NCI-H774 (cell line): ENCODE results near the gene RAD51C.
"Not testable (repeated sequence)": the region's sequence is repeated elsewhere in the genome, so short reads cannot be mapped to it uniquely, and the experiment has no call there.

ENCODE experiments used
- DNase-seq: peaks from one replicate; lab custom pipeline; 2025; lab: John Stamatoyannopoulos, UW

RAD51C gene

DNA sequence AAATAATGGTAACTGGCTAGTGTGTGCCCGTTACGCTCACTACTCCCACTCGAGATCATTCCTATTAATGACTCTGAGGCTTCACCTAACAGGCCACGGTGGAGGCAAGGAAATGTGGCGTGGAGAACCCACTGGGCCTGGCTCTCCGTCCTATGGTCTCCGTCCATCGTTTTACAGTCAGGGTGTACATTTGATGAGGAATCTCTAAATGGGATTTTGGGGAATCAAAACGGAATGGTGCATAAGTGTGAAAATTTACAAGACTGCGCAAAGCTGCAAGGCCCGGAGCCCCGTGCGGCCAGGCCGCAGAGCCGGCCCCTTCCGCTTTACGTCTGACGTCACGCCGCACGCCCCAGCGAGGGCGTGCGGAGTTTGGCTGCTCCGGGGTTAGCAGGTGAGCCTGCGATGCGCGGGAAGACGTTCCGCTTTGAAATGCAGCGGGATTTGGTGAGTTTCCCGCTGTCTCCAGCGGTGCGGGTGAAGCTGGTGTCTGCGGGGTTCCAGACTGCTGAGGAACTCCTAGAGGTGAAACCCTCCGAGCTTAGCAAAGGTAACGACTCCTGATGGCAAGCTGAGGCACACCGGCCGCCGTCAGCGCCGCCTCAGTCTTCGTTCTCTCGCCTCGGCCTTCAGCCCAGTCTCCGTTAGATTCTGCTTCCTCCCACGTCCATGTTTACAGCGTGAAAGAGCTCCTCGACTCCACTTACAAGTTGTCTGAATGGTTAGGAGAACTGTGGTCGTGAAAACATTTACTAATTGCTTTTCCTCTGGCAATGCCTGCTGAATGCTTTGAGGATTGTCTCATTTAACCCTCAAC lies at the start of gene RAD51C:
RAD51C (plus strand) TSS at position 364 of the 817 bp plus-strand sequence; CDS start at position 406, 42 bp downstream.
- peak; percentile 95 for DNase-seq

- no peak for DNase-seq
Observed at GRCh38 chr17:58643147-58643546, 49.3 kb upstream of the RAD51C start.

GRCh38 chr17:58648236-58648635 lies 44.2 kb upstream of the RAD51C start:
- no peak for DNase-seq

DNA sequence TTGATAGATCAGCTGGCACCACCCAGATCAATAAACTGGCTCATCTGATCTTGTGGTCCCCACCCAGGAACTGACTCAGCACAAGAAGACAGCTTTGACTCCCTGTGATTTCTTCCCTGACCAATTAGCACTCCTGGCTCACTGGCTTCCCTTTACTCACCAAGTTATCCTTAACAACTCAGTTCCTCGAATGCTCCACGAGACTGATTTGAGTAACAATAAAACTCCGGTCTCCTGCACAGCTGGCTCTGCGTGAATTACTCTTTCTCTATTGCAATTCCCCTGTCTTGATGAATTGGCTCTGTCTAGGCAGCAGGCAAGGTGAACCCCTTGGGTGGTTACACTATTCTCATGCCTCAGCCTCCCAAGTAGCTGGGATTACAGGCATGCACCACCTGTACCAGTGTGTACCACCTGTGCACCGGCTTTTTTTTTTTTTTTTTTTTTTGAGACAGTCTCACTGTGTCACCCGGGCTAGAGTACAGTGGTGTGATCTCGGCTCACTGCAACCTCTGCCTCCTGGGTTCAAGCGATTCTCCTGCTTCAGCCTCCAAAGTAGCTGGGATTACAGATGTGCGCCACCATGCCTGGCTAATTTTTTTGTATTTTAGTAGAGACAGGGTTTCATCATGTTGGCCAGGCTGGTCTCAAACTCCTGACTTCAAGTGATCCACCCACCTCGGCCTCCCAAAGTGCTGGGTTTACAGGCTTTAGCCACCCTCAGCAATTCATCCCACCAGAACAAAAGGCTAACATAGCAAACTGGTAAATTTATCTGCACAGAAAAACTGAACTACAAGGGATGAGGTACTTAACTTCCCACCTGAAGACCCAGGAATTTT lies 34.2 kb upstream of the RAD51C start:
- DNase-seq: not testable (repeated sequence)

DNA sequence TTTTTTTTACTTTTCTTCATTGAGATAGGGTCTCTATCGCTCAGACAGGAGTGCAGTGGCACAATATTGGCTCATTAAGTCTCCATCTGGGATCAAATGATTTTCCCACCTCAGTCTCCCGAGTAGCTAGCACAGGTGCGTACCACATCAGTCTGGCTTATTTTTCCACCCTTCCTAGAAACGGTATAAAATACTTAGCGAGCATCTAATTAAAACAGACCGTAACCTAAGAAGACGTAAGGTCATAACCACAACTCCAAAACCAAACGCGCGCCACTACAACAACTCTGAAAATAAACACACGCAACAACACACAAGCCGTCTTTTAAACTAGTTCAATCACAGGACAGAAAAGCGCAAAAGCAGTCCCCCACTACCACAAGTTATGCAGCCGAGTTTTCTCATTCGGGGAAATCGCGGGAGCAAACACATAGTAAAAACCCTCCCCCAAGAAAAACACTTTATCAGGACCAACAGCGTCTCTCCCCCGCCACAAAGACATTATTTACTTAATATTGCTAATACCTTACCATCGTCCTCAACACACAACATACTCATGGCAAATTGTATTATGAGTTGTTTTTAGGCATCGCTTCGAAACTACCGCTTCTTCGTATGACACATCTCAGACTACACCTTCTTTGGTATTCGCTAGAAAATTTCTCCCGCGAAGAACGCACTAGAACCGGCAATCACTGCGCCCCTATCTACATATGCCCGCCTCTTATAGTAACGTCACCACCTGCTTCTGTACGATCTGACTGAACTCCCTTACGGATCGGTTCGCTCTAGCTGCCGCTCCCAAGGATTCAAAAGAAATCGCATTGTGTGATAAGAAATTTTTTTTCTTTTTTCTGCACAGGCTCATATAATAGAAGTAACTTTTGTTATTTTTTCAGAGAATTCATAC lies 33.3 kb upstream of the RAD51C start:
- peak; percentile 89 for DNase-seq

DNA sequence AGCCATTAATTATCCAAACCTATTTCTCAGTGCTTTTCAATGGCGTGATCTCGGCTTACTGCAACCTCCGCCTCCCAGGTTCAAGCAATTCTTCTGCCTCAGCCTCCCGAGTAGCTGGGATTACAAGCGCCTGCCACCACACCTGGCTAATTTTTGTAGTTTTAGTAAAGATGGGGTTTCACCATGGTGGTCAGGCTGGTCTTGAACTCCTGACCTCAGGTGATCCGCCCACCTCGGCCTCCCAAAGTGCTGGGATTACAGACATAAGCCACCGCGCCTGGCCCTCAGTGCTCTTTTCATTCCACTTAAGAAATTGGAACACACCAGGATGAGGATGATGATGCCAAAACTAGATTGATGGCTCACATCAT lies 32.7 kb upstream of the RAD51C start:
- DNase-seq: not testable (repeated sequence)

DNA sequence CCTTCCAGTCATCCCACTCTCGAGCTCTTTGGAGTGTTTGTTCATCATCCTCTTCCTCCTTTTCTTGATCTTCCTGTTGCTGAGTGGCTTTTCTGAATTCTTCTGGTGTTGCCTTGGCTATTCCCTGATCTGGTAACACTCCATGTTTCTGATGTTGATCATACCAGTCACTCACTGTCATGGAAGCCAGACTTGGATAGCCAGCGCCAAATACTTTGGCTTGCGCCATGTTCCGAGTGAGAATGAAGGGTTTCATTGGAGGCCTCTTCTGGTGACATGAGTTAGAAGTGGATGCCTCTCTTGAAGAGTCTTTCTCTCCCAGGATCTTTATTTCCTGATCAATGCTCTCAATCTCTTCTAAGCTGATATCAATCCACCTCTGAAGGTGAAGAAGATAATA lies 31.8 kb upstream of the RAD51C start:
- DNase-seq: no peak

DNA sequence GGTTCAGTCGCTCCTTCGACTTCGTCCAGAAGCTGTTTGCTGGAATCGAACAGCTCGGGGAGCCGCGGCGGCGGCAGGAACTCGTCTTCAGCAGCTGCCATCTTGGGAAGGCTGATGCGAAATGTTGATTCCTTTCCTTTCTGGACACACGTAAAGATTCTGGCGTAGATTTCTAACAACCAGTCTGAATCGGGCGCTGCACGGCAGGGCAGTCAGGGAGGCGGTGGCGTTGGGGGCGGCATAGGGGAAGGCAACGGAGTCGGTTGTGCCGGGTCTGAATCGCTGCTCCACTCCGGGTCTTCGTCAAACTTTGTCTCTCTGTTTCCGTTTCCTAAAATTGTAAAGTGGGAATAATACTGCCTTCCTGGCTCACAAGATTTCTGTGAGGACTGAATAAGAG lies 30.9 kb upstream of the RAD51C start:
- no peak for DNase-seq

- DNase-seq: no peak
Observed at GRCh38 chr17:58664302-58664701, 28.1 kb upstream of the RAD51C start.

- DNase-seq: no peak
Observed at GRCh38 chr17:58665946-58666857, 26.2 kb upstream of the RAD51C start.

DNA sequence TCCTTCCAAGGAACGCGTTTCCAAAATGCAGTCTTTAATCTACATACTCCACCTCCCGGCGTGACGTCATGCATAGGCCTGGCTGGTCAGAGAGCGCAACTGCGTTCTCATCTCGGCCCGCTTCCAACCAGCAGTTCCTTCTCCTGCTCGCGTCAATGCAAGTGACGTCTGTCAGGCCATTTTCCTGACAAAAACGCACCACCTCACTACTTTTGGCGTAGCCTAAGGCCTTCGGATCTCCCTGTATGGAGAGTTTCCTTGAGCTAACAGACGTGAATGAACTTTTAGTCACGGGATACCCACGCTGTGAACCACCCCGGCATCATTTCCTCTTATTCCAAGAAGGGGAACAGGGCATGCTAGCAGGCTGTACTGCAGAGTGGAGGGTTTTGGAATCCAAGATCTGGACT lies 25.5 kb upstream of the RAD51C start:
- DNase-seq: peak; percentile 94

DNA sequence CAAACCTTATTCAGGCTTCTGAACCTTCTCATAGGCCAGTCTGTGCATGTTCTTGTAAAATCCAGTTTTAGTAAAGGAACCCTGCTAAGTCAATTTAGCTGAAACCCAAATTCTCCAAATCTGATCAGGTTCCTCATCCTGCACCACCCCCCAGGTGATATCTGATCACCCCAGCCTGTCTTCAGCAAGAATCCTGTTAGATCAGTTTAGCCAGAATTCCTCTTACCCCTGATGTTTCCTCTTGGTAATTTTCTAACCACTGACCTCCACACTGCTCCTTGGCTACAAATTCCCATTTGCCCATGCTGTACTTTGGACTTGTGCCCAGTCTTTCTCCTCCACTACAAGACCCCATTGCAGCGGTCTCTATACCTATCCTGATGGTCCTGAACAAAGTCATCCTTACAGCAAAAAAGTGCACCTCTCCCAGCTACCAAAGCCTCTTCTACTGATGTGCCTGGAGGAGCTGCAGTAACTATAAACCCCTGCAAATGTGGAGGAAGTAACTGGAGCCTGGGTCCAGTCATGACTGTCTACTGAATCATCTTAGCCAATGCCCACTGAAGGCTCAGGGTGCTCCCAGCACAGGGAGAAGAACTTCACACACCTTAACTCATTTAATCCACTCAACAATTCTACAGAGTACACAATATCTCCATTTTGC lies 24.3 kb upstream of the RAD51C start:
- no peak for DNase-seq

DNA sequence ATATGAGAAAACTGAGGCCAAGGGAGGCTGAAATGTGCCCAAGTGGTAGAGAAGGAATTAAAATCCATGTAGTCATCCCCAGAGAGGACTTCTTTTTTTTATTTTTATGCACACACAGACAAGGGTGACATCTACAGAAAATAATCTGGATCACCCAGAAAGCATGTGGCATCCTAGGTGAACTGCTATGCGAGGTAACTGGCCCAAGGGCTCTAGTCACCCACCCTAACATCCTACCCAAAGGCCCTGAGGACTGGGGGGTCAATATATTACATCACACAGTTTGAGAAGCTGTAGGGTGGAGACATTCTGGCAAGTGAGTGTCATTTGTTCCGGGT lies 23.8 kb upstream of the RAD51C start:
- DNase-seq: no peak

- DNase-seq: no peak
Observed at GRCh38 chr17:58669853-58670252, 22.5 kb upstream of the RAD51C start.

GRCh38 chr17:58671969-58672368 lies 20.4 kb upstream of the RAD51C start:
- DNase-seq: no peak

- DNase-seq: no peak
Observed at GRCh38 chr17:58677194-58677880, 15.1 kb upstream of the RAD51C start.

GRCh38 chr17:58678287-58678686 lies 14.1 kb upstream of the RAD51C start:
- not testable (repeated sequence) for DNase-seq

GRCh38 chr17:58679263-58680037 lies 13.0 kb upstream of the RAD51C start:
- peak; percentile 26 for DNase-seq

DNA sequence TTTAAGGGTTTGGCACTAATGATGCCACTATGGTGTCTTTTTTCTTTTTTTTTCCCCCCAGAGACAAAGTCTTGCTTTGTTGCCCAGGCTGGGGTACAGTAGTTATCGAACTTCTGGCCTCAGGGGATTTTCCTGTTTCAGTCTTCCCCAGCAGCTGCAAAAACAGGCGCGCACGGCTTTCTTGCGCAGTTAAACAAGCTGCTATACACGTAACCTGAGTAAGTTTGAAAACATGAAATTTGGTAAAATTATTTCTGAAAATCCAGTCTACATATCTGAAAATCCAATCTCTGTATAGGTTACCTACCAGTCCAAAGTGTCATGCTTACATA lies 12.4 kb upstream of the RAD51C start:
- no peak for DNase-seq
